GM23248 (cell line): ENCODE measurements around the gene PAPPA2.

ENCODE experiments used
- EZH2 ChIP-seq: fragments of 200-600 bp; sonication (generic); IDR thresholded peaks from 2 replicates; pipeline ENCODE4 v1.6.1; 2018; ENCODE audit warnings: antibody characterized with exemption, mild to moderate bottlenecking; ENCODE audit not compliant: insufficient read depth, poor library complexity, severe bottlenecking
- EZH2phosphoT487 ChIP-seq: fragments of 200-600 bp; sonication (generic); IDR thresholded peaks from 2 replicates; pipeline ENCODE4 v1.6.1; 2018; ENCODE audit warnings: antibody characterized with exemption, moderate library complexity, mild to moderate bottlenecking, low read depth; ENCODE audit not compliant: insufficient read depth

- TF ChIP-seq EZH2 (no peak), EZH2phosphoT487 (no peak)
Measured at GRCh38 chr1:176521211-176521610, 58.2 kb downstream of the PAPPA2 start.
